Rectal smooth muscle tissue (tissue), 1 donor: ENCODE measurements around the gene OR1D5.
"Not testable (repeated sequence)": the region's sequence is repeated elsewhere in the genome, so short reads cannot be mapped to it uniquely, and the experiment has no call there.

Experiments used
- H3K27ac ChIP-seq: one replicate; pipeline ENCODE4 v1.7.0; 2013; ENCODE audit warnings: low read depth, low read length, inconsistent platforms
- H3K27me3 ChIP-seq: one replicate; pipeline ENCODE4 v1.7.0; 2013; ENCODE audit warnings: low read length; ENCODE audit not compliant: control insufficient read depth, insufficient read depth
- H3K36me3 ChIP-seq: one replicate; pipeline ENCODE4 v1.7.0; 2013; ENCODE audit warnings: low read length; ENCODE audit not compliant: control insufficient read depth, insufficient read depth
- H3K4me1 ChIP-seq: one replicate; pipeline ENCODE4 v1.7.0; 2013; ENCODE audit warnings: low read length; ENCODE audit not compliant: control insufficient read depth, insufficient read depth
- H3K4me3 ChIP-seq: one replicate; pipeline ENCODE4 v1.7.0; 2013; ENCODE audit warnings: low read length
- H3K9ac ChIP-seq: one replicate; pipeline ENCODE4 v1.7.0; 2013; ENCODE audit warnings: low read length

OR1D5 gene

GRCh38 chr17:3063507-3063906, at the start of gene OR1D5:
TSS of gene OR1D5 (minus strand) at chr17:3063607. CDS start at chr17:3063607, 0 bp downstream.
- not testable (repeated sequence) for H3K27ac ChIP-seq, H3K36me3 ChIP-seq, H3K9ac ChIP-seq, H3K4me3 ChIP-seq, H3K27me3 ChIP-seq, H3K4me1 ChIP-seq

DNA sequence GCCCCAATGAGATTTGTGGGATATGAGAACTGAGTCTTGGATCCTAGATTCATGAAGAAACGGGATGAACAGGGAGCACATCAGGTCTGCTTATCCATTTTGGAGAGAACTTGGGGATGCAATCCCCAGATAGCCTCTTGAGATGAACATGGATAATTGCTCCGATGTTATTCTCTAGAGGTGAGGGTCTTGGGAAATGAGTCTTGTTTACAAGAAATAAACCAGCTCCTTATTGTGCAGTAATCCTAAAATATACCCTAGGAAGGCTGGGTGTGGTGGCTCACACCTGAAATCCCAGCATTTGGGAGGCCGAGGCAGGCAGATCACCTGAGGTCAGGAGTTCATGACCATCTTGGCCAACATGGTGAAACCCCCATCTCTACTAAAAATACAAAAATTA, 40.9 kb upstream of the OR1D5 start, which contains the start of gene OR1D2:
Gene OR1D2, minus strand, starts transcription at position 101 of the 400 bp plus-strand sequence. CDS start 11,426 bp downstream, outside the sequence.
- Histone ChIP-seq H3K9ac (no peak within 1 kb of the TSS), H3K4me3 (no peak within 1 kb of the TSS), H3K27me3 (no peaks in the 10 kb centered on the region), H3K27ac (no peak within 1 kb of the TSS), H3K4me1 (no peaks in the 10 kb centered on the region), H3K36me3 (no peaks in the 10 kb centered on the region)

DNA sequence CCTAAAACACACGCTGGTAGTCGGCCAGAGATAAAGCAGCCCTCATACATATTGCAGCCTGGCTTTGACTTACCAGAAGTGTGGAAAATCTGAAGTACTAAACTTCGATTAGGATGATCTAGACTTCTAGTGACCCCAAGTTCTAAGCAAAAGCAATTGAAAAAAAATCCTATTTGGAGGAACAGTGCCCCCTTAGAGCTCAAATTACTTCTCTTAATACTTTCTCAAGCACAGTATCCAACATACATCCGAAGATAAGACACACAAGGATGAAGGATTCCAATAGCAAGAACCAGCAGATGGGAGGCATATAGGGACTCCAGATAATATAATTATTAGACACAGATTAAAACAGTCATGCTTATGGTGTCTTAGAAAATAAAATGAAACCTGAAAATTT, 10.4 kb upstream of the OR1D5 start:
- H3K4me1 ChIP-seq, H3K9ac ChIP-seq, H3K4me3 ChIP-seq, H3K36me3 ChIP-seq, H3K27me3 ChIP-seq, H3K27ac ChIP-seq: not testable (repeated sequence)

DNA sequence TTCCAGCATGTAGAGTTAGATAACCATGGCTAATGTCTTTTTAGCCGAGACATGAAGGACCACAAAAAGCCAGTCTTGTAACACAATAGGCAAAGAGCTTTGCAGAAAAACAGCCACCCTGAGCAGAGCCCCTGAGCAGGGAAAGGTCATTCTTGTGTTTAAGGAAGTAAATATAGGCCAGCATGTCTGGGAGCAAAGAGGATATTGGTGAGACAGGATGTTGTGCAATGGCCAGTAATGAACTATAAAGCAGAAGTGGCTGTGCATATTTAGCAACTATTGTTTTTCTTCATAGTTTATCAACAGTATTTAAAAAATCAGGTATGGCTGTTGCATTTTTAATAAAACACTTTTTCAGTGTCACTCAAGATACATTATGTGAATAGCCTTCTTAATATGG, 1.8 kb upstream of the OR1D5 start:
- H3K9ac ChIP-seq, H3K36me3 ChIP-seq, H3K4me3 ChIP-seq, H3K27me3 ChIP-seq, H3K27ac ChIP-seq, H3K4me1 ChIP-seq: not testable (repeated sequence)

DNA sequence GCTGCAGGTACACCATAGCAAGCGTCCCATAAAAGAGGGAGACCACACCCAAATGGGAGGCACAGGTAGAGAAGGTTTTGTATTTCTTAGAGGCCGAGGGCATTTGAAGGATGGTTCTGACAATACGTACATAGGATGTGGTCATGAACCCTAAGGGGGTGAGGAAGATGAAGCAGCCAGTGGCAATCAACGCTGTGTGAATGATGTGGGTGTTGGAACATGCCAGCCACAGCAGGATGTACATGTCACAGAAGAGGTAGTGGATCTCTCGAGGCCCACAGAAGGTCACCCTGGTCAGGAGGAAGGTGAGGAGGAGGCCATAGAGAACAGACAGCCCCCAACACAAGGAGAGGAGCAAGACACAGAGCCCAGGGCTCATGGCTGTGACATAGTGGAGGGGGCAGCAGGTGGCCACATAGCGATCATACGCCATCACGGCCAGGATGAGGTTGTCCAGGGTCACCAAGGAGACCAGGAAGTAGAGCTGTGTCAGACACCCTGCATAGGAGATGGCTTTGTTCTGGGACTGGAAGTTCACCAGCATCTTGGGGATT, 506 bp downstream of the OR1D5 start:
- not testable (repeated sequence) for H3K36me3 ChIP-seq, H3K9ac ChIP-seq, H3K4me1 ChIP-seq, H3K4me3 ChIP-seq, H3K27ac ChIP-seq, H3K27me3 ChIP-seq

DNA sequence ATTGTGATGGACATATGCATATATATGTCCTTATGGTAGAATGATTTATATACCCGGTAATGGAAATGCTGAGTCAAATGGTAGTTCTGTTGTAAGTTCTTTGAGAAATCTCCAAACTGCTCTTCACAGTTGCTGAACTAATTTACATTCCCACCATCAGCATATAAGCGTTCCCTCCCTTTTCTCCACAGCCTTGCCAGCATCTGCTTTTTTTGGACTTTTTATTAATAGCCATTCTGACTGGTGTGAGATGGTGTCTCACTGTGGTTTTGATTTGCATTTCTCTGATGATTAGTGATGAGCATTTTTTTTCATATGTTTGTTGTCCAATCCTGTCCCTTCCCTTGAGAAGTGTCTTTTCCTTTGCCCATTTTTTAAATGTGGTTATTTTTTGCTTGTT, 8.5 kb downstream of the OR1D5 start:
- H3K4me1 ChIP-seq, H3K27ac ChIP-seq, H3K36me3 ChIP-seq, H3K27me3 ChIP-seq, H3K9ac ChIP-seq, H3K4me3 ChIP-seq: not testable (repeated sequence)

DNA sequence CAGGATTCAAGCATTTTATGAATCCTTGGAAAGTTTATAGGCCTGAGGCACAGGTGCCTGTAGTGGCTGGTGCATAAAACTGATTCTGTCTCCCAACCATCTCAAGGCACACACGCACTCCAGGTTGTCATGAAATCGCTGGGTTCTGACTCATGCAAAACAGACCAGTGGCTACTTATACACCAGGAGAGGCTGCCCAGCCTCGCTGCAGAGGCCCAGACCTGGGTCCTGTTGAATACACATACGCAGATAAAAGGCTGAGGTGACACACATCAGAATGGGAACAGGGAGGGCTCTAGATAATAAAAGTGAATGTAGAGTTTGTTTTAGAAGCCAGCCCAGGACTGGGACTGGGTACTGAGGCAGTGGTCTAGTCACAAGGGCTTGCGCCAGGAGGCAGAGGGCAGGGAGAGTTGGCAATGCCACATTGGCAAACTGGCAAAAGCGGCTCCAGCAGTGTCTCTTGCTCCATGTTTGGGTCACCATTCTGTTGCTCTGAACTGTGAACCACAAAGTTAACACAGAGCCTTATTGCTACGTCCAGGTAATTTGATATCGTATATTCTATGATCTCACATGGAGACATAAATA, 13.6 kb downstream of the OR1D5 start:
- Histone ChIP-seq H3K4me1 (no peaks in the 10 kb centered on the region), H3K27ac (no peak overlapping the region), H3K9ac (no peak overlapping the region), H3K27me3 (no peaks in the 10 kb centered on the region), H3K36me3 (no peaks in the 10 kb centered on the region), H3K4me3 (no peak overlapping the region)

DNA sequence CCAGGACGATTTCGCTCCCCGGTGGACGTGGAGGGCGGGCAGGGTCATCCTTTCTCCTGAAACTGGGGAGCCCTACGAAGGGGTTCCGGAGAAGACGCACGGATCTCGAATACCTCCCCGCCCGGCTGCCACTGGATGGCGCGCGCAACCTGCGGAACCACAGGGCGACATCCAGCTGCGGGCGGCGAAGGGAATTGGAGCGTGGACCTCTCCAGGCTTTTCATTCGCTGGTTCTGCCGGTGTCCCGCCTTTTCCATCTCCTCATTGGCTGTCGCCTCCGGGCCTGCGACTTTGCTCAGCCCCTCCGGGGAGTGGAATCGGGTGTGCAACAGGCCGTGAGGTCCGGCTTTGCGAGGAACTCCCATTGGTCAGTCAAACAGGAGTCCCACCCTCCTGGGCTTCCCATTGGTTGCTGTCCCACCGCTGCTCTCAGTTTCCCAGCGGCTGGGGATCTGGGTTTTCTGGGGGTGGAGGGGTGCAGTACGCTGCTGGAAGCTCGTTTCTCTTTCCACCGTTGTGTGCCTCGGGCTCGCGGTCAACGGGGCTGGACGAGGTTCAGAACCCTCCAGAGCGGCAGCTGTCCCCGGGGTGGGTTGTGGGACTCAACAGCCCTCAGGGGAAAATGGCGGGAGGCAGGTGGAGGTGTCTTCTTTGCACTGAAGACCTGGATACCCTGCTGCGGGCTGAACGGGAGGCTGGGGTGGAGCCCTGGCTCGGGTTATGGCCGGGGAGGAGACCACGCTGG, 14.5 kb downstream of the OR1D5 start:
- Histone ChIP-seq H3K27ac (peak overlapping the region; percentile 57), H3K27me3 (no peaks in the 10 kb centered on the region), H3K9ac (peak overlapping the region; percentile 18), H3K36me3 (no peaks in the 10 kb centered on the region), H3K4me1 (no peaks in the 10 kb centered on the region), H3K4me3 (peak overlapping the region; percentile 88)

DNA sequence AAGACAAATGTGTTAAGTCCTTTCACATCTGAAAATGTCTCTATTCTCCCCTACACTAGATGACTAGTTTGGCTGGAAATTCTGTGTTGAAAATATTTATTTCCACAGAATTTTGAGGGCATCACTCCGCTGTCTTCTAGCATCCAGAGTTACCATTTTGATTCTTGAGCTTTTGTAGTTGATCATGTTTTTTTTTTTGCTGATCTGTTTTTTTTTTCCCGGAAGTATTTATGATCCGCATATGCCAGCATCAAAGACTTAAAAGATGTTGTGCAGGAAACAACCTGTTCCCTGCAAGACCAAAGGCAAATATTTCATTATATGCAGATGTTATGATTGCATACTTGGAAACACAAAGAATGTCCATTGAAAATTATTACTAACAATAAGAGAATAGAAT, 16.7 kb downstream of the OR1D5 start:
- H3K4me3 ChIP-seq, result no peak overlapping the region
- H3K9ac ChIP-seq, result no peak overlapping the region
- no peak overlapping the region for H3K27ac ChIP-seq
- H3K27me3 ChIP-seq, result no peaks in the 10 kb centered on the region
- no peaks in the 10 kb centered on the region for H3K4me1 ChIP-seq
- no peaks in the 10 kb centered on the region for H3K36me3 ChIP-seq

DNA sequence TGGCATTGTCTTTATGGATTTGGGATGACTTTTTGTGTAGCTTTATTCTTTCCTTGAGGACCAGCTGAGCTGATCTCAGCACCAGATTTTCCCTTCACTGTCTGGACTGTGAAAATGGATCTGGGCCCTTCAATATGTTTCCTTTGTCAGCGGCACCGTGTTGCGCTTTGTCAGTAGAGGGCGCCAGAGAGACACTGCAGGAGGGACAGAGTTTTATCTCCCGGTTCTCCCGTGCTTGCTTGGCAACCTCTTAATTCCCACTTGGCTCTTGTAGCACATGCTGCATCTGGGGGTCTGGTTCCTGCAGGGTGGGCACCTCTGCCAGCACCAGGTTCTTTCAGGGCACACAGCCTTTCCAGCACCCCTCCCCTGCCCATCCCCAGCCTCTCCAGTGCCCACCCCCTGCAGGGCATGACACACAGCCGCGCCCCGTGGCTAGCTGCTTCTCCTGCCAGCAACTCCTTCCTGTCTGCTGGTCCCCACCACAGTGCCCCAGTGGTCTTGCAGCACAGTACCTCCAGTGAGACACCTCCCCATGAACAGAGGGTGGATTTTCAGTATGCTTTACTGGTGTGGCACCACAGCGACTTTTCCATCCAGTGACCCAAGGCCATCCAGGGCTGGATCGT, 19.6 kb downstream of the OR1D5 start:
- no peaks in the 10 kb centered on the region for H3K4me1 ChIP-seq
- H3K4me3 ChIP-seq, result no peak overlapping the region
- no peak overlapping the region for H3K27ac ChIP-seq
- H3K27me3 ChIP-seq, result no peaks in the 10 kb centered on the region
- H3K36me3 ChIP-seq, result no peaks in the 10 kb centered on the region
- no peak overlapping the region for H3K9ac ChIP-seq

- Histone ChIP-seq H3K4me3 (no peak overlapping the region), H3K27me3 (no peaks in the 10 kb centered on the region)
Observed at GRCh38 chr17:3040882-3041281, 22.5 kb downstream of the OR1D5 start.

DNA sequence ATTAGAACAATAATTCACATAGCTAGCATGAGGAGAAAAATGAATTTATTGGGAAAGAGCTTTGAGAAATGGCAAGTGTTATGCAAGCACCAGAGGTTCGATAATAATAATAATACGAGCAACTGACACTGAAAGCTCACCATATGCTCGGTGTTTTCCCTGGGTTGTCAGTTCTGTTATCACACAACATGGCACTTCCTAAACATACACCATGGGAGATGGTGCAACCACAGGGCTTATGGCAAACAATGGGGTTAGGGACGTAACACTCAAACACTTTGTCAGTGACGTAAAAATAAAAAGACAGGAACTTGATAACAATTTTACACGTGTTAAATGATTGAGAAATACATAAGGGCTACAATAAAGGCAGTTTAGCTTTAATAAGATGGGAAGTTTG, 23.7 kb downstream of the OR1D5 start:
- Histone ChIP-seq H3K9ac (no peak overlapping the region), H3K27ac (no peak overlapping the region), H3K4me1 (no peaks in the 10 kb centered on the region), H3K36me3 (no peaks in the 10 kb centered on the region), H3K4me3 (no peak overlapping the region), H3K27me3 (no peaks in the 10 kb centered on the region)

More at GRCh38 chr17:3040882-3041281, 22.5 kb downstream of the OR1D5 start:
- H3K36me3 ChIP-seq, result no peaks in the 10 kb centered on the region
- H3K4me1 ChIP-seq, result no peaks in the 10 kb centered on the region
- no peak overlapping the region for H3K27ac ChIP-seq
- no peak overlapping the region for H3K9ac ChIP-seq
